HEK293T (cell line): Measurements from ENCODE around the gene EGLN2.

Source experiments
- LEF1 ChIP-seq: fragments of 450-650 bp; IDR thresholded peaks from 2 replicates; pipeline ENCODE4 v1.6.1; 2017; ENCODE audit warnings: mild to moderate bottlenecking, borderline replicate concordance
- SP1 ChIP-seq: fragments of 450-650 bp; IDR thresholded peaks from 2 replicates; pipeline ENCODE4 v1.6.1; 2017

DNA sequence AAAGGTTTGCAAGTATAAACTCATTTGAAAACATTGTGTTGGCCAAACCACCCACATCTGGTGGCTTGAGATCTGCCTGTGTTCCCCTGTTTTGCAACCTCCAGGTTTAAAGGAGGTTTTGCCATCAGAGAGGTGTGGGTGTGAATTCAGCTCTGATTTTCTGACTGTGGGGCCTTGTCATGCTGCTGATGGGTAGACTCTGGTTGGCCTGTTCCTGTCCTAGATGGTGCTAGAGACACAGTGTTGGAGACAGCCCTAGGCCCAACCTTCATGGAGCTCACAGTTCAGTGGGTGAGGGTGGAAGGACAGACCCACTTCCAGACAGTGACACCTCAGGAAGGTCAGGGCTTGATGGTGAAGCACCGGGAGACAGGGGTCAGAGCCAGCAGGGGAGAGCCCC lies 13.5 kb upstream of the EGLN2 start:
- TF ChIP-seq LEF1: no peak
- TF ChIP-seq SP1: no peak
